Breast epithelium (tissue), 3 donors: ENCODE measurements around the gene TTLL11.
"Not testable (repeated sequence)": the region's sequence is repeated elsewhere in the genome, so short reads cannot be mapped to it uniquely, and the experiment has no call there.

Experiments used
- POLR2A ChIP-seq: fragments of 450-650 bp; IDR thresholded peaks from one replicate; pipeline ENCODE4 v1.6.1; 2016; ENCODE audit warnings: antibody characterized with exemption, mild to moderate bottlenecking, moderate library complexity
- TF ChIP-seq, protein P1 (sequence below), 3 donors: fragments of 450-650 bp; IDR thresholded peaks; one replicate each; pipeline ENCODE4 v1.5.1; 2016 to 2017; ENCODE audit warnings: antibody characterized with exemption in 3 of 3, mild to moderate bottlenecking in 3 of 3, moderate library complexity in 3 of 3

DNA sequence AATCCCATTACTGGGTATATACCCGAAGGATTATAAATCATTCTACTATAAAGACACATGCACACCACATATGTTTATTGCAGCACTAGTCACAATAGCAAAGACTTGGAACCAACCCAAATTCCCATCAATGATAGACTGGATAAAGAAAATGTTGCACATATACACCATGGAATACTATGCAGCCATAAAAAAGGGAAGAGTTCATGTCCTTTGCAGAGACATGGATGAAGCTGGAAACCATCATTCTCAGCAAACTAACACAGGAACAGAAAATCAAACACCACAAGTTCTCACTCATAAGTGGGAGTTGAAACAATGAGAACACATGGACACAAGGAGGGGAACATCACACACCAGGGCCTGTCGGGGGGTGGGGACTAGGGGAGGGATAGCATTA is 198.7 kb downstream of the TTLL11 start:
- TF ChIP-seq POLR2A: not testable (repeated sequence)
- TF ChIP-seq, protein P1, sequence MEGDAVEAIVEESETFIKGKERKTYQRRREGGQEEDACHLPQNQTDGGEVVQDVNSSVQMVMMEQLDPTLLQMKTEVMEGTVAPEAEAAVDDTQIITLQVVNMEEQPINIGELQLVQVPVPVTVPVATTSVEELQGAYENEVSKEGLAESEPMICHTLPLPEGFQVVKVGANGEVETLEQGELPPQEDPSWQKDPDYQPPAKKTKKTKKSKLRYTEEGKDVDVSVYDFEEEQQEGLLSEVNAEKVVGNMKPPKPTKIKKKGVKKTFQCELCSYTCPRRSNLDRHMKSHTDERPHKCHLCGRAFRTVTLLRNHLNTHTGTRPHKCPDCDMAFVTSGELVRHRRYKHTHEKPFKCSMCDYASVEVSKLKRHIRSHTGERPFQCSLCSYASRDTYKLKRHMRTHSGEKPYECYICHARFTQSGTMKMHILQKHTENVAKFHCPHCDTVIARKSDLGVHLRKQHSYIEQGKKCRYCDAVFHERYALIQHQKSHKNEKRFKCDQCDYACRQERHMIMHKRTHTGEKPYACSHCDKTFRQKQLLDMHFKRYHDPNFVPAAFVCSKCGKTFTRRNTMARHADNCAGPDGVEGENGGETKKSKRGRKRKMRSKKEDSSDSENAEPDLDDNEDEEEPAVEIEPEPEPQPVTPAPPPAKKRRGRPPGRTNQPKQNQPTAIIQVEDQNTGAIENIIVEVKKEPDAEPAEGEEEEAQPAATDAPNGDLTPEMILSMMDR (IDR thresholded peaks at IDR 0.05): not testable (repeated sequence)
